GM10248 (cell line): ENCODE results near the gene SDK1.

ENCODE experiments used
- CTCF ChIA-PET: fragments of 300-600 bp; sonication (Branson Sonifier 250); formaldehyde crosslinking; extraction: SDS; loops from one replicate; lab custom pipeline; 2021; ENCODE audit warnings: antibody characterized with exemption; lab: Yijun Ruan, JAX
- POLR2A ChIA-PET: fragments of 350-650 bp; sonication (Branson Sonifier 250); formaldehyde crosslinking; extraction: SDS; loops from one replicate; lab custom pipeline; 2020; ENCODE audit warnings: antibody characterized with exemption; lab: Yijun Ruan, JAX
- DNase-seq: peaks from one replicate; pipeline ENCODE4 v3.0.0; 2012; ENCODE audit errors: extremely low spot score
- TF ChIP-seq, protein P1 (sequence below): IDR thresholded peaks from 2 replicates; pipeline ENCODE4 v1.5.1; 2012; ENCODE audit warnings: mild to moderate bottlenecking, low read depth; ENCODE audit errors: extremely low read depth, missing control alignments, control extremely low read depth

SDK1 gene

GRCh38 chr7:4024133-4024532 lies 723.1 kb downstream of the SDK1 start:
- DNase-seq: no peak
- ChIA-PET POLR2A (no interaction called here), CTCF (no interaction called here)
- TF ChIP-seq, protein P1, sequence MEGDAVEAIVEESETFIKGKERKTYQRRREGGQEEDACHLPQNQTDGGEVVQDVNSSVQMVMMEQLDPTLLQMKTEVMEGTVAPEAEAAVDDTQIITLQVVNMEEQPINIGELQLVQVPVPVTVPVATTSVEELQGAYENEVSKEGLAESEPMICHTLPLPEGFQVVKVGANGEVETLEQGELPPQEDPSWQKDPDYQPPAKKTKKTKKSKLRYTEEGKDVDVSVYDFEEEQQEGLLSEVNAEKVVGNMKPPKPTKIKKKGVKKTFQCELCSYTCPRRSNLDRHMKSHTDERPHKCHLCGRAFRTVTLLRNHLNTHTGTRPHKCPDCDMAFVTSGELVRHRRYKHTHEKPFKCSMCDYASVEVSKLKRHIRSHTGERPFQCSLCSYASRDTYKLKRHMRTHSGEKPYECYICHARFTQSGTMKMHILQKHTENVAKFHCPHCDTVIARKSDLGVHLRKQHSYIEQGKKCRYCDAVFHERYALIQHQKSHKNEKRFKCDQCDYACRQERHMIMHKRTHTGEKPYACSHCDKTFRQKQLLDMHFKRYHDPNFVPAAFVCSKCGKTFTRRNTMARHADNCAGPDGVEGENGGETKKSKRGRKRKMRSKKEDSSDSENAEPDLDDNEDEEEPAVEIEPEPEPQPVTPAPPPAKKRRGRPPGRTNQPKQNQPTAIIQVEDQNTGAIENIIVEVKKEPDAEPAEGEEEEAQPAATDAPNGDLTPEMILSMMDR: no peak

DNA sequence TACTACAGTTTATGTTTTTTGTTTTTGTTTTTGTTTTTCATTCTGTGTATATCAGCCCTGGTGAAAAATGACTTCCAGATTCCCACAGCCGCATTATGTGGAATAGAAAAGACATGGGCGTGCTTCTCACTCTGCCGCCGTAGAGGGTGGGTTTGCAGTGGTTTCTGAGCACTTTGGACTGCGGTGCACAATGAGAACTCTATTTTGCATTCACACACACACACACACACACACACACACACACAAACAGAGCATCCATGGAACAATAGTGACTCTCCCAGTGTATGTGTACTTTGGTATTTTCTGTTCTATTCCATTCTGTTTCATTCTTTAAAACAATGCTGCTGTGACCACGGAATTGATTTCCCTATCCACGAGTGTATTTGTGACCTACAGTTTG lies 723.8 kb downstream of the SDK1 start:
- TF ChIP-seq, protein P1: no peak
- CTCF ChIA-PET: no interaction called here
- POLR2A ChIA-PET: no interaction called here
- DNase-seq: no peak

- DNase-seq: no peak
- TF ChIP-seq, protein P1: no peak
- POLR2A ChIA-PET: no interaction called here
- CTCF ChIA-PET: no interaction called here
Observed at GRCh38 chr7:4025210-4025609, 724.2 kb downstream of the SDK1 start.

- ChIA-PET POLR2A (no interaction called here), CTCF (no interaction called here)
- TF ChIP-seq, protein P1: no peak
- DNase-seq: no peak
Observed at GRCh38 chr7:4025694-4026615, 724.9 kb downstream of the SDK1 start.

DNA sequence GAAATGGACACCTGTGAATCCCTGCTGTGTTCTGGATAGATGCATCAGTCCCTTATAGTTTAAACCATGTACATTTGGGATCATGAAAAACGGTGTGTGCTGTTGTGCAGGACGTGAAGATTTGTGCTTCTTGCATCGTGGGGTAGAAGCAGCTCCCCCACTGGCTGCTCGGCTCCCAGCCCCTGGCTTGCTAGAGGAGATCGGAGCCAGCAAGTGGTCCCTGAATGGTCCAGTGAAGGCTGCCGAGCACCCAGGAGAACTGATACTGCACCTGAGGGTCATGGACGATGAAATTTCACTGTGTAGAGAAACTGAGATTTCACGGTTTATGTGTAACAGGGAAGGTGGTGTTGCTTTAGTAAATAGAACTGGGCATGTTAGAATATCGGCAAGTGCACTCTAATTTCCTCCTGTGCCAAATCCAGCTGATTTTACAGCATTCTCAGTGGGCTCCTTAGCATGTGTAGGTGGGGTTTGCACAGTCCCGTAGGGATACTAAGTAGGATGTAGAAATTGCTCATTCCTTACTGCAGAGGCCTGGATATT lies 726.0 kb downstream of the SDK1 start:
- ChIA-PET POLR2A (no interaction called here), CTCF (no interaction called here)
- TF ChIP-seq, protein P1: no peak
- DNase-seq: no peak

- CTCF ChIA-PET: no interaction called here
- TF ChIP-seq, protein P1: no peak
- POLR2A ChIA-PET: no interaction called here
- no peak for DNase-seq
Observed at GRCh38 chr7:4028221-4028620, 727.2 kb downstream of the SDK1 start.
